Measurements from ENCODE around the gene CDV3.

The CDV3 gene

GRCh38 chr3:133599280-133599679 is 25.8 kb downstream of the CDV3 start:
- in situ Hi-C loops (cut with HindIII; ENCODE audit: low sequenced_read_pairs), result loop anchor here (25.0 kb wide), 1 partner anchor 112 kb away; no protein-coding TSS in a partner anchor

- in situ Hi-C loops (cut with HindIII; ENCODE audit: low sequenced_read_pairs), result no loop called here
Observed at GRCh38 chr3:133600572-133601081, 27.1 kb downstream of the CDV3 start.

GRCh38 chr3:133606342-133606741 is 32.9 kb downstream of the CDV3 start:
- in situ Hi-C loops (cut with HindIII; ENCODE audit: low sequenced_read_pairs), result no loop called here

- in situ Hi-C loops (cut with HindIII; ENCODE audit: low sequenced_read_pairs), result no loop called here
Observed at GRCh38 chr3:133606902-133607301, 33.4 kb downstream of the CDV3 start.

- in situ Hi-C loops (cut with HindIII; ENCODE audit: low sequenced_read_pairs), result no loop called here
Observed at GRCh38 chr3:133607816-133608215, 34.3 kb downstream of the CDV3 start.

- in situ Hi-C loops (cut with HindIII; ENCODE audit: low sequenced_read_pairs), result no loop called here
Observed at GRCh38 chr3:133608388-133608787, 34.9 kb downstream of the CDV3 start.

- in situ Hi-C loops (cut with HindIII; ENCODE audit: low sequenced_read_pairs), result no loop called here
Observed at GRCh38 chr3:133610031-133610430, 36.5 kb downstream of the CDV3 start.

GRCh38 chr3:133611534-133611933 is 38.0 kb downstream of the CDV3 start:
- in situ Hi-C loops (cut with HindIII; ENCODE audit: low sequenced_read_pairs), result no loop called here

GRCh38 chr3:133620066-133620784 is 46.7 kb downstream of the CDV3 start:
- in situ Hi-C loops (cut with HindIII; ENCODE audit: low sequenced_read_pairs), result loop anchor here (5.0 kb wide), 1 partner anchor 38 kb away; no protein-coding TSS in a partner anchor

GRCh38 chr3:133627789-133628188 is 54.3 kb downstream of the CDV3 start:
- in situ Hi-C loops (cut with HindIII; ENCODE audit: low sequenced_read_pairs), result no loop called here

- in situ Hi-C loops (cut with HindIII; ENCODE audit: low sequenced_read_pairs), result no loop called here
Observed at GRCh38 chr3:133629146-133629545, 55.7 kb downstream of the CDV3 start.

GRCh38 chr3:133633439-133633838 is 60.0 kb downstream of the CDV3 start:
- in situ Hi-C loops (cut with HindIII; ENCODE audit: low sequenced_read_pairs), result no loop called here

Measured in endothelial cell of hepatic sinusoid (primary cell).